Measurements from ENCODE around the gene CRIP1.

The CRIP1 gene, protein sequence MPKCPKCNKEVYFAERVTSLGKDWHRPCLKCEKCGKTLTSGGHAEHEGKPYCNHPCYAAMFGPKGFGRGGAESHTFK

DNA sequence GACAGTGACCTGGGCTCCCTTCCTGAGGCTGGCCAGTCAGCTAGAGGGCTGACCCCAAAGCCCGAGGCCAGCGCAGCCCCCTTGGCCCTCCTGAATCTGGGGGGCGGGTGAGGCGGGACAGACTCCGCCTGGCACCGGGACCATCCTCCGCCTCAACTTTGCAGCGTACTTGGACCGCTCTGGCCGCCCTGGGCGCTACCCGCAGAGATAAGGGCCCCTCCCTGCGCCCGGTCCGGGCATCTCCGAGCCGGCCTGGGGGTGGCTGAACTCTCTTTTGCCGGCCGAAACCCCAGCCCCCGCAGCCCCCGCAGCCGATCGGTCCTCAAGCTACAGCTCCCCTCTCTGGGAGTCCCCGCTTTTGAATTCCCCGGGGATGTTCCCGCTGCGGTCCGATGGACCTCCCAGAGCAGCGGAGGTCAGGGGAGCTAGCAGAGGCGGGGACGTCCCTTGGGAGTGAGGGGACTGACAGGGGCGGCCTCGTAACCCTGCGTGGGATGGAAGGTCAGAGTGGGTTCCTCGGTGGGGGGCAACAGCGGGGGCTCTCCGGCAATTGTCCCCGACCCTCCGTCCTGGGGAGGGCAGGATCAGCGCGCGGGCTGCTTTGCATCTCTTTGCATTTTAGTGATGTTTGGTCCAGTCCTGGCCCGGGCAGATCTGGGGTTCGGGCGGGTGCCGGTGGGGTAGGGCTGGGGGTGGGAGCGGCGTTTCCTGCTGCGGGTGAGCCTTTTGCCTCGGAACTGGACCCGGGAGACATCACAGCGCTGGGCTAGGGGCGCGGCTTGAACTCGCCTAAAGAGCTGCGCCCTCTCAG is at the start of gene CRIP1:
Gene CRIP1 (plus strand): TSS at position 724 of the 811 bp plus-strand sequence. CDS start 374 bp downstream, outside the sequence.
- no peak within 1 kb of the TSS for H3K4me3 ChIP-seq (ENCODE audit: low read length, poor library complexity, severe bottlenecking)
- H3K9me3 ChIP-seq (ENCODE audit: insufficient read depth, low read depth, low read length) = no peaks in the 10 kb centered on the region
- H3K36me3 ChIP-seq (ENCODE audit: insufficient read depth, low read length) = no peaks in the 10 kb centered on the region
- TF ChIP-seq EZH2phosphoT487 (IDR thresholded peaks at IDR 0.05; ENCODE audit: borderline replicate concordance) = no peak
- TF ChIP-seq, protein P1, sequence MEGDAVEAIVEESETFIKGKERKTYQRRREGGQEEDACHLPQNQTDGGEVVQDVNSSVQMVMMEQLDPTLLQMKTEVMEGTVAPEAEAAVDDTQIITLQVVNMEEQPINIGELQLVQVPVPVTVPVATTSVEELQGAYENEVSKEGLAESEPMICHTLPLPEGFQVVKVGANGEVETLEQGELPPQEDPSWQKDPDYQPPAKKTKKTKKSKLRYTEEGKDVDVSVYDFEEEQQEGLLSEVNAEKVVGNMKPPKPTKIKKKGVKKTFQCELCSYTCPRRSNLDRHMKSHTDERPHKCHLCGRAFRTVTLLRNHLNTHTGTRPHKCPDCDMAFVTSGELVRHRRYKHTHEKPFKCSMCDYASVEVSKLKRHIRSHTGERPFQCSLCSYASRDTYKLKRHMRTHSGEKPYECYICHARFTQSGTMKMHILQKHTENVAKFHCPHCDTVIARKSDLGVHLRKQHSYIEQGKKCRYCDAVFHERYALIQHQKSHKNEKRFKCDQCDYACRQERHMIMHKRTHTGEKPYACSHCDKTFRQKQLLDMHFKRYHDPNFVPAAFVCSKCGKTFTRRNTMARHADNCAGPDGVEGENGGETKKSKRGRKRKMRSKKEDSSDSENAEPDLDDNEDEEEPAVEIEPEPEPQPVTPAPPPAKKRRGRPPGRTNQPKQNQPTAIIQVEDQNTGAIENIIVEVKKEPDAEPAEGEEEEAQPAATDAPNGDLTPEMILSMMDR (conservative IDR thresholded peaks at IDR 0.05; ENCODE audit: low read length) = no peak
- no peaks in the 10 kb centered on the region for H3K27me3 ChIP-seq (ENCODE audit: insufficient read depth, low read length, poor library complexity, severe bottlenecking)
- H2AFZ ChIP-seq (ENCODE audit: low read length) = no peak within 1 kb of the TSS
- H3K79me2 ChIP-seq (ENCODE audit: insufficient read depth, low read length) = no peaks in the 10 kb centered on the region
- peaks cover 25% of the 10 kb centered on the region for H3K4me1 ChIP-seq (ENCODE audit: insufficient read depth, low read length, poor library complexity, severe bottlenecking)
- H4K20me1 ChIP-seq (ENCODE audit: insufficient read depth, low read length, poor library complexity, severe bottlenecking) = no peaks in the 10 kb centered on the region
- H3F3A ChIP-seq (ENCODE audit: low read depth) = no peaks in the 10 kb centered on the region
- H3K9ac ChIP-seq (ENCODE audit: low read depth, low read length, poor library complexity, severe bottlenecking) = no peak within 1 kb of the TSS
- H3K9me2 ChIP-seq (replicated peaks; ENCODE audit: low read depth, low read length) = no peaks in the 10 kb centered on the region
- H3K4me2 ChIP-seq (ENCODE audit: low read depth, low read length, poor library complexity, severe bottlenecking) = no peak within 1 kb of the TSS

DNA sequence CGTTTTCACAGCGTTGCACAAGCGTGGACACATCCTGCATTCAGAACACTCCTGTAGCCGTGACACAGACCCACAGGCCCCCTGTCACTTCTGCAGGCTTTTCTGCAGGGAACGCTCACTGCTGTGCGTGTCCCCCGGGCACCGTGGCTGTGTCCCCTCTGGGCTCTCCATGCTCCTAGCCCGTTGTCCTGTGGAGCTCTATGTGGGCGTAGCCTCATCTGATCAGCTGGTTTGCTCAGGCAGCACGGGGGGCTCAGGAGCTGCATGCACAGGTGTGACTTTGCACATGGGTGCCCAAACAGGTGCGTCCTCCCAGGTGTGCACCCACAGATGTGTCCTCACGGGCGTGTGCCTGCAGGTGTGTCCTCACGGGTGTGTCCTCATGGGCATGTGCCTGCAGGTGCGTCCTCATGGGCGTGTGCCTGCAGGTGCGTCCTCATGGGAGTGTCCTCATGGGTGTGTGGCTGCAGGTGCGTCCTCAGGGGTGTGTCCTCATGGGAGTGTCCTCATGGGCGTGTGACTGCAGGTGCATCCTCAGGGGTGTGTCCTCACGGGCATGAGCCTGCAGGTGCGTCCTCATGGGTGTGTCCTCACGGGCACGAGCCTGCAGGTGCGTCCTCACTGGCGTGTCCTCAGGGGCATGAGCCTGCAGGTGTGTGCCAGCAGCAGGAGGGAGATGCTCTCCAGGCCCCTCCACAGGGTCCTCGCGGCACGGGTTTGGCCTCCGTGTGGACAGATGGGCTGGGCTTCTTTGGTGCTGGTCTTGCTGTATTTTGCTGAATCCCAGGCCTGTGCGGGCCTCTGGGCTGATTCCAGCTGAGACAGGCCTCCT is 49.6 kb upstream of the CRIP1 start:
- peaks cover 24% of the 10 kb centered on the region; the same call in 1 of the 2 replicates for H3K36me3 ChIP-seq (ENCODE audit: insufficient read depth, low read length)
- no peaks in the 10 kb centered on the region for H3K9me2 ChIP-seq (replicated peaks; ENCODE audit: low read depth, low read length)
- H2AFZ ChIP-seq (ENCODE audit: low read length) = no peak overlapping the region
- no peak overlapping the region for H3K9ac ChIP-seq (ENCODE audit: low read depth, low read length, poor library complexity, severe bottlenecking)
- no peaks in the 10 kb centered on the region for H3K4me1 ChIP-seq (ENCODE audit: insufficient read depth, low read length, poor library complexity, severe bottlenecking)
- no peak overlapping the region for H3K4me2 ChIP-seq (ENCODE audit: low read depth, low read length, poor library complexity, severe bottlenecking)
- no peaks in the 10 kb centered on the region for H3F3A ChIP-seq (ENCODE audit: low read depth)
- TF ChIP-seq, protein P1 (conservative IDR thresholded peaks at IDR 0.05; ENCODE audit: low read length) = no peak
- TF ChIP-seq EZH2phosphoT487 (IDR thresholded peaks at IDR 0.05; ENCODE audit: borderline replicate concordance) = no peak
- no peaks in the 10 kb centered on the region for H3K27me3 ChIP-seq (ENCODE audit: insufficient read depth, low read length, poor library complexity, severe bottlenecking)
- H3K79me2 ChIP-seq (ENCODE audit: insufficient read depth, low read length) = peaks cover 84% of the 10 kb centered on the region
- H3K4me3 ChIP-seq (ENCODE audit: low read length, poor library complexity, severe bottlenecking) = no peak overlapping the region
- H3K9me3 ChIP-seq (ENCODE audit: insufficient read depth, low read depth, low read length) = no peaks in the 10 kb centered on the region
- H4K20me1 ChIP-seq (ENCODE audit: insufficient read depth, low read length, poor library complexity, severe bottlenecking) = peaks cover 51% of the 10 kb centered on the region

DNA sequence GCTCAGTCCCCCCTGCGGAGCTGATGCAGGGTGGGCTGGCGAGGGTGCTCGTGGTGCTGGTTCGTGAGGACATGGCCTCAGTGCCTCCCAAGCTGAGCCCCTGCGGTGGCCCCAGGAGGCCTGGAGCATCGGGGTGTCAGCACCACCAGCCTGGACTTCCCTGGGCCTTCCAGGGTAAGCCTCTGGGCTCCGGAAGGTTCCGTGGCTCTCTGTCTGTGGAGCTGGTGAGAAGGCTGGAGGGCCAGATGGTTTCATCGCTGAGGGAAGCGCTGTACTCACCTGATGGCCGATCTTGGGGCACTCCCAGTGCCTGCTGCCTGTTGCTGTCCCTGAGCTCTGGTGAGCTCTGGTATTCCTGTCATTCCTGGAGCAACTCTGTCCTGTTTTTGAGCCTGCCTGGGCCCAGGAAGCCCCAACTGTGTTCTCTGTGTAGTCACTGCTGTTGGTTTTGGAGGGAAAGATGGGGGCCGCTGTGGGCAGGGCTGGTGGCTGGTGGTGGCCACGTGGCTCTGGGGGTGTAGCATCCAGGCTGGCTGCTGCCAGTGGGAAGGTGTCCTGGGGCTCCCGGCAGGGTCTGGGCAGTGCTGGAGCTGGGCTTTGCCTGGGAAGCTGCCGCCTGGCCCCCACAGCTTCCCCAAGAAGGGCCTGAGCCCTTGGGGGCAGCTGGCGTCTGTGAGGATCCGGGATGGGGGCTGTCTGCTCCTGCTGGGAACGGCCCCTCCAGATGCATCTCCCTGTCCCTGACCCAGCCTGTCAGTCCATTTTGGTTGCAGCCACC is 48.8 kb upstream of the CRIP1 start:
- Histone ChIP-seq H2AFZ (ENCODE audit: low read length) (no peak overlapping the region), H3F3A (ENCODE audit: low read depth) (no peaks in the 10 kb centered on the region), H3K27me3 (ENCODE audit: insufficient read depth, low read length, poor library complexity, severe bottlenecking) (no peaks in the 10 kb centered on the region), H3K4me1 (ENCODE audit: insufficient read depth, low read length, poor library complexity, severe bottlenecking) (no peaks in the 10 kb centered on the region), H3K4me3 (ENCODE audit: low read length, poor library complexity, severe bottlenecking) (no peak overlapping the region), H3K9me3 (ENCODE audit: insufficient read depth, low read depth, low read length) (no peaks in the 10 kb centered on the region), H3K79me2 (ENCODE audit: insufficient read depth, low read length) (peaks cover 77% of the 10 kb centered on the region), H3K9ac (ENCODE audit: low read depth, low read length, poor library complexity, severe bottlenecking) (no peak overlapping the region), H3K36me3 (ENCODE audit: insufficient read depth, low read length) (peaks cover 32% of the 10 kb centered on the region; the same call in 1 of the 2 replicates), H4K20me1 (ENCODE audit: insufficient read depth, low read length, poor library complexity, severe bottlenecking) (peaks cover 45% of the 10 kb centered on the region), H3K9me2 (replicated peaks; ENCODE audit: low read depth, low read length) (no peaks in the 10 kb centered on the region), H3K4me2 (ENCODE audit: low read depth, low read length, poor library complexity, severe bottlenecking) (no peak overlapping the region)
- no peak for TF ChIP-seq EZH2phosphoT487 (IDR thresholded peaks at IDR 0.05; ENCODE audit: borderline replicate concordance)
- TF ChIP-seq, protein P1 (conservative IDR thresholded peaks at IDR 0.05; ENCODE audit: low read length) = no peak
